ENCODE data around the gene MRPL58.
A peak's percentile ranks its signal among the peaks of the same experiment; 100 is the strongest.
"Not testable (repeated sequence)": the region's sequence is repeated elsewhere in the genome, so short reads cannot be mapped to it uniquely, and the experiment has no call there.

MRPL58 gene

DNA sequence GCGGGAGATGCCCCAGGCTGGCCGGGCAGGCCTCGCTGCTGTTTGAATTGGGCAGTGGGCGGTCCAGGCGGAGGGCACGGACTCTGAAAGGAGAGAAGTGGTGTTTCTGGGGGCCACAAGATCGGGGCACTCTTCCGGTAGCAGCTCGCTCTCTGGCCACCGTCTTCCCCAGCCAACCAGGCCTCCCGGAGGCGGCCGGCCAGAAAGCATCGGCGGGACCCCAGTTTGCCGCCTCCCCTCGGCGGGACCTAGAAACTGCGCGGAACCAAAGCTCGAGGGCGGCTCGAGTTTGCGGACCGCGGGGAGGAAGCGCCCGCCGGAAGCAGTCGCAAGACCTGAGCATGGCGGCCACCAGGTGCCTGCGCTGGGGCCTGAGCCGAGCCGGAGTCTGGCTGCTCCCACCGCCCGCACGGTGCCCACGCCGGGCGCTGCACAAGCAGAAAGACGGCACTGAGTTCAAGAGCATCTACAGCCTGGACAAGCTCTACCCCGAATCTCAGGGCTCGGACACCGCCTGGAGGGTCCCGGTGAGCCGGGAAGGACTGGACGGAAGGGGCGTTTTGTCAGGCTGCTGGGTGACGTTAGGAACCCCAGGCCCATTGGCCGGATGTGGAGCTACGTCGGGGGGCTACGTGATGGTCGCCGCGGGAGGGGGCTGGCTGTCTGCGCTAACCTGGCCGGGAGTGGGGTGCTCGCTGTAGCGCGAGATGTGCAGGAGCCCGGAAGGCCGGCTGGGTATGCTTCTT, at the start of gene MRPL58:
MRPL58 (plus strand) TSS at position 325 of the 746 bp plus-strand sequence; CDS start at position 342, 17 bp downstream.
- TF ChIP-seq CTCF (IDR thresholded peaks at IDR 0.05; ENCODE audit: insufficient read depth, low read length, missing control alignments): peak; percentile 70
- POLR2A ChIA-PET: interaction anchor here (0.9 to 3.3 kb wide), 12 partner anchors 10 to 142 kb away, joined by 3 to 45 read pairs (median 4); partner anchors contain the start of genes ATP5PD, CDR2L, JPT1 and KCTD2
- H3K4me3 ChIP-seq (ENCODE audit: low read depth, low read length): peak within 1 kb of the TSS; percentile 86
- CTCF ChIA-PET: interaction anchor here (0.6 to 5.0 kb wide), 26 partner anchors 10 to 267 kb away, joined by 3 to 74 read pairs (median 4); partner anchors contain the start of genes CDR2L, NT5C, OTOP2 and USH1G
- no peak for DNase-seq (ENCODE audit: low read depth, low spot score)

- peak; percentile 32 for TF ChIP-seq CTCF (IDR thresholded peaks at IDR 0.05; ENCODE audit: insufficient read depth, low read length, missing control alignments)
- ChIA-PET CTCF (interaction anchor here (0.6 to 9.5 kb wide), 12 partner anchors 6 to 448 kb away, joined by 3 to 181 read pairs (median 6); partner anchors contain the start of genes HID1, MRPL58 and NUP85), POLR2A (no interaction called here)
- no peak overlapping the region for H3K4me3 ChIP-seq (ENCODE audit: low read depth, low read length)
- no peak for DNase-seq (ENCODE audit: low read depth, low spot score)
These were observed 48.8 kb upstream of the MRPL58 start for GRCh38 chr17:74963656-74964055.

GRCh38 chr17:74964246-74964761, 48.2 kb upstream of the MRPL58 start:
- TF ChIP-seq CTCF (IDR thresholded peaks at IDR 0.05; ENCODE audit: insufficient read depth, low read length, missing control alignments): no peak
- H3K4me3 ChIP-seq (ENCODE audit: low read depth, low read length): no peak overlapping the region
- no peak for DNase-seq (ENCODE audit: low read depth, low spot score)
- ChIA-PET CTCF (interaction anchor here (0.6 to 9.5 kb wide), 10 partner anchors 6 to 275 kb away, joined by 3 to 181 read pairs (median 16); partner anchors contain the start of genes HID1, MRPL58 and NUP85), POLR2A (no interaction called here)

DNA sequence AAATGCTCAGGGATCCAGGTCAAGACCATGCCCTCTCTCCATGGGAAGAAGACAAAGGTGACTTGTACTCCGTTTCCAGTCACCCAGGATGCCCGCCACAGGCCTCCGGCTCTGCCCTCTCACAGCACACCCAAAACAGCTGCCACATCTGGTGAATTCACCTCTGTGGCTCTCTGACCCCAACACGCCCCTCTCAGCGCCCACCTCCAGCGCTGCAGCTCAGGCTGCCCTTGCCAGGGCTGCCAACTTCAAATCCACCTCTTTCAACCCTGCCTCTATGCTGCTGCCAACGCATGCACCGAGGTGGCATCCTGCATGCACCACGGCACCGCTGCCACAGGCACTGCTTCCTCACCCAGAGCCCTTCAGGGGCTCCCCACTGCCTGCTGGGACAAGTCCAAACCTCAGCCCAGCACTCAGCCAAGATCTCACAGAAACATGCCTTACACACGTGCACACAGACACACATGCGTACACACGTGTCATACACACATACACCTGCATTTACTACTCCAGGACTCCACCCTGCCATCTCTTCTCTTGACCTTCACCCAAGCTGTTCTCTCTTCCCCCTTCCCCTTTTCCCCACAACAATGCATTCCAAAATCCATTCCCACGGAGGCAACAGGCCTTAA, 47.4 kb upstream of the MRPL58 start:
- ChIA-PET POLR2A (no interaction called here), CTCF (interaction anchor here (5.8 to 10.6 kb wide), 2 partner anchors 5 to 48 kb away, joined by 74 to 181 read pairs; partner anchors contain the start of gene MRPL58)
- no peak for TF ChIP-seq CTCF (IDR thresholded peaks at IDR 0.05; ENCODE audit: insufficient read depth, low read length, missing control alignments)
- no peak for DNase-seq (ENCODE audit: low read depth, low spot score)
- no peak overlapping the region for H3K4me3 ChIP-seq (ENCODE audit: low read depth, low read length)

GRCh38 chr17:74968361-74968780, 44.1 kb upstream of the MRPL58 start:
- ChIA-PET POLR2A (no interaction called here), CTCF (interaction anchor here (1.0 to 10.6 kb wide), 2 partner anchors 9 to 20 kb away, joined by 4 to 181 read pairs; no protein-coding TSS in a partner anchor)
- TF ChIP-seq CTCF (IDR thresholded peaks at IDR 0.05; ENCODE audit: insufficient read depth, low read length, missing control alignments): no peak
- no peak overlapping the region for H3K4me3 ChIP-seq (ENCODE audit: low read depth, low read length)
- no peak for DNase-seq (ENCODE audit: low read depth, low spot score)

DNA sequence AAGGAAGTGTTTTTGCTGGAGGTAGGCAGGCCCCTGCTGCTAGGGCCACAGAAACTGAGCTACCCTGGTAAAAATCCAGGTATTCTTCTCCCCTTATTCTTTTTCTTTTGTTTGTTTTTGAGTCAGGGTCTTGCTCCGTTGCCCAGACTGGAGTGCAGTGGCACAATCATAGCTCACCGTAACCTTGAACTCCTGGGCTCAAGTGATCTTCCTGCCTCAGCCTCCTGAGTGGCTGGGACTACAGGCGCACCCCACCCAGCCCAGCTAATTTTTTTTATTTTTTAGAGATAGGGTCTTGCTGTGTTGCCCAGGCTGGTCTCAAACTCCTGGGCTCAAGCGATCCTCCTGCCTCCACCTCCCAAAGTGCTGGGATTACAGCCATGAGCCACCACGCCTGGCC, 43.0 kb upstream of the MRPL58 start:
- DNase-seq (ENCODE audit: low read depth, low spot score); H3K4me3 ChIP-seq (ENCODE audit: low read depth, low read length); POLR2A ChIA-PET: not testable (repeated sequence)
- CTCF ChIA-PET: interaction anchor here (1.2 to 10.6 kb wide), 3 partner anchors 10 to 54 kb away, joined by 3 to 181 read pairs (median 4); no protein-coding TSS in a partner anchor

All from AG04449 (cell line).